ENCODE results near the gene MINK1.
A peak's percentile ranks its signal among the peaks of the same experiment; 100 is the strongest.
"Not testable (repeated sequence)": the region's sequence is repeated elsewhere in the genome, so short reads cannot be mapped to it uniquely, and the experiment has no call there.

The MINK1 gene

DNA sequence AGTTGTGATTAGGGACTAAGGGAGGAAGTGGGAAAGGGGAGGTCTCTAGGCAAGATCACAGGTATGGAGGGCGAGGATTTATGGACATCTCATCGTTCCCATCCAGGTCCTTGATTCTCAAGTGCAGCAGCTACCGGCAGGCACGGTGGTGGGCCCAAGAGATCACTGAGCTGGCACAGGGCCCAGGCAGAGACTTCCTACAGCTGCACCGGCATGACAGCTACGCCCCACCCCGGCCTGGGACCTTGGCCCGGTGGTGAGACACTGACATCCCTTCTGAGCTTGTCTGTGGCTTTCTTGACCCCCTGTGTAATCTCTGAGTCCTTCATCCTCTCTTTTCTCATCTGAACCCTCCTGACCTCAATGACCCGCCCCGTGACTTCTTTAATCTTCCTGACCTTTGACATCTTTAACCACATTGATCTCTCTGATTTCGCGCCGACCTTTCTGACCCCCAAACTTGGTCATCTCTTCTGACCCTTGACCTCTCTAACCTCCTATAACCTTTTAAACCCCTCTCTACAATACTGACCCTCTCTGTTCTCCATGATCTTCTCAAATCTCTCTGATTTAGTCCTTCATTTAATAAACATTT is 22.3 kb upstream of the MINK1 start:
- no peak for DNase-seq

DNA sequence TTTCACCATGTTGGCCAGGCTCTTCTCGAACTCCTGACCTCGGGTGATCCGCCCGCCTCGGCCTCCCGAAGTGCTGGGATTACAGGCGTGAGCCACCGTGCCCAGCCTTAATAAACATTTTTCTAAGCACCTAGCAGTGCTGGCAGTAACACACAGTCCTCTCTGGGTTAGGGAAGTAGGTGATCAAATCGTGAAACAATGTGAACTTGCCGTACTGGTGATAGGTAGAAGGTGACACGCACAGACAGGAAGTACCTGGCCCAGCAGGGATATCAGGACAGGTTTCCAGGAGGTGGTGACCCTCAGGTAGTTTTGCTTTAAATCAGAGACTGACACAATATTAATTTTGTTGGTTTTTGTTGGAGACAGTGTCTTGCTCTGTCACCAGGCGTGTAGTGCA is 21.7 kb upstream of the MINK1 start:
- no peak for DNase-seq

DNA sequence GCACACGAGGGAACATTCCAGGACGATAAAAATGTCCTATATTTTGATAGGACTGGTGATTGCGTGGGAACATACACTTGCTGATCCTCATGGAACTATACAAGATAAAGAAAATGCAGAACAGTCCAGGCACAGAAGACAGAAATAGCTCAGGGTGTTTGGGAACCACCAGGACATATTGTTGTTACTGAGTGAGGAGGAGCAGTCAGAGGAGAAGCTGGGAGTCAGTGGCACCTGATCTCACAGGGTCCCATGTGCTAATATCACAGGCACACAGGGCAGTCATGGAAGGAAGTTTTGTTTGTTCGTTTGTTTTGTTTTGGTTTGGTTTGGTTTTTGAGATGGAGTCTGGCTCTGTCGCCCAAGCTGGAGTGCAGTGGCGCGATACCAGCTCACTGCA is 20.4 kb upstream of the MINK1 start:
- DNase-seq, result no peak

DNA sequence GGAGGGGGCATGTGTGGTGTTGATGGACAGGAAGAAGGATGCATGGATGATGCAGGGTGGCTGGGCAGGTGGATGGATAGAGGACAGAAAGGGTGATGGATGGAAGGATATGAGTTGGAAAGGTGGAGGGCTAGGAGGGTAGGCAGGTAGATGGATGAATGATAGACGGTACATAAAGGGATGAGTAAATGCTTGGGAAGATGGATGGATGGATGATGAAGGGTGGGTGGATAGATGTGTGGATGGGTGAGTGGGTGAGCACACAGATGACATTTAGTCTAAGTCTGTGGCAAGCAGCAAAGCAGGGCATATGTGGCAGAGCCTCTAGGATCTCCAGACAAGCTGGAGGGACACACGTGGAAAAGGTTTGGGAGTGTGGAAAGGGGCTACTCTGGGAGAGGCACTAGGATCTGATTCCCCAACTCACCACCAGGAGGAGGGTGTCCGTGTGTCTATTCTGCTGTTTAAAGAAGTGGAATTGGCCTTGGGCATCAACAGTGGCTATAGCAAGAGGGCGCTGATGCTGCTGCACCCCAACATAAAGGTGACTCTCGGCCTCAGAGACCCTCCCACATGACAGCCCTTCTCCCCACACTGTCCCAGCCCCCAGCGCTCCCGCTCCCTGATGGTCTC is 18.0 kb upstream of the MINK1 start:
- DNase-seq, result no peak

DNA sequence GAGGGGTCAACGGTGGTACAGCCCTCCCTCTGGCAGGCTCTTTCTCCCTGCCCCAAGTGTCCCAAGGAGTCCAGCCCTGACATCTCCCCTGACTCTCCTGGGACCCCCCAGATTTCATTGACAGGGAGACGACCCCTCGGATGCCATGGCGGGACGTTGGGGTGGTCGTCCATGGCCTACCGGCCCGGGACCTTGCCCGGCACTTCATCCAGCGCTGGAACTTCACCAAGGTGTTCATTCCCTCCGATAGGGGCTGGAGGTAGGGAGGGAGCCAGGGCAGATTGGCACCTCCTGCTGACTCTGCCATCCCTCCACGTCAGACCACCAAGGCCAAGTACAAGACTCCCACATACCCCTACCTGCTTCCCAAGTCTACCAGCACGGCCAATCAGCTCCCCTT is 16.3 kb upstream of the MINK1 start:
- no peak for DNase-seq

DNA sequence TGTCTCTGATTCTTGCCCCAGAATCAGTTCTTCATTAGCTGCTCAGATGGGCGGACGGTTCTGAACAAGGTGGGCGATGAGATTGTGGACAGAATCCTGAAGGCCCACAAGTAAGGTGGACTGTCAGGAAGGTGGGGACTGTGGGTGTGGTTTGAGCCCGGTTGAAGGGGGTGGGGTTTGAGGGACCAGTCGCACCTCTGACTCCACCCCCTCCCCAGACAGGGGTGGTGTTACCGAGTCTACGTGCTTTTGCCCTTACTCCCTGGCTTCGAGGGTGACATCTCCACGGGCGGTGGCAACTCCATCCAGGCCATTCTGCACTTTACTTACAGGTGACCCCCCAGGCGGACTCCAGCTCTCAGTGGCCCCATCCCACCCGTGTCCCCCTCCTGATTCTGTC is 14.9 kb upstream of the MINK1 start:
- no peak for DNase-seq

DNA sequence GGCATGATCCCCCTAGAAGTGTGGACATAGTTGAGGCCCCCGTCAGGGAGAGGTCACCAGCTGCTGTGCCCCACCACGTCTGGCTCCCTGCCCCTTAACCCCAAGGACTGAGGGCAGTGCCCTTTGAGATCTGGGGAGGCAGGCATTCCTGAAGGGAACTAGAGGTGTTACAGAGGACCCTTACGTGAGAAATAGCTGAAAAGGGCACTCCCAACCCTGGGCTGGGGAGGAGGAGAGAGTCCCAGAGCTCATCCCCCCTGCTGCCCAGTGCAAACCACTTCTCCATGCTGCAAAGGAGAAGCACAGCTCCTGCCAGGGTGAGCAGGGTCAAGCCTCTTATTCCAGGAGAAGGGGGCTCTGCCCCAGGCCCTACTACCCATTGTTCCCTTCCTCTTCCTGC is 10.3 kb upstream of the MINK1 start:
- no peak for DNase-seq

DNA sequence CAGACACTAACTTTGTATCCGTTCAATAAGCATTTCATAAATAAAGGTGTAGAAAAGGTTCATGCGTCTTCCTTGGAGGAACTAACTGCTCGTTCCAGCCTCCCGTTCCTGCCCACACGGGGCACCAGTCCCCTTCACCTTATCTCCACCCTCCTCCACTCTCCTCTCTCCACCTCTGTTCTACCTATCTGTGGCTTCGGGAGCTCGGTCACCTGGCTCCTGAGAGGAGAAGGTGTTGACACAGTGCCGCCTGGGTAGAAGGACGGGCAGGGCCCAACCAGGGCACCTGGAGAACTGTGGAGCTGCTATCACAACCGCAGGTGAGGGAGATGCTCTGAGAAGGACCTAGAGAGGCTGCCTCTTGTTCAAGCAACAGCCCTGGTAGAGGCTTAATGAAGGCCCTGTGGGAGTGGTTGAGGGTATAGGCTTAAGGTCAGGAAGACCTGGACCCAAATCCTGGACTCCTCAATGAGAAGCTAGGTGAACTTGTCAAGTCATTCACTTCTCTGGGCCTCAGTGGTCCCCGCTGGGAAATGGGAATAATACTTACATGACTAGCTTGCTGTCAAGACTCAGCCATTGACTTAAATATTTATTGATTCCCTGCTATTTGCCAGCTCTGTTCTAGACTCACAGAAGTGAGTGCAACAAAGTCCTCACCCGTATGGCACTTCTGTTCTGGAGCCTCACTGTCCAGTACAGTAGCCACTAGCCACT is 9.6 kb upstream of the MINK1 start:
- no peak for DNase-seq

DNA sequence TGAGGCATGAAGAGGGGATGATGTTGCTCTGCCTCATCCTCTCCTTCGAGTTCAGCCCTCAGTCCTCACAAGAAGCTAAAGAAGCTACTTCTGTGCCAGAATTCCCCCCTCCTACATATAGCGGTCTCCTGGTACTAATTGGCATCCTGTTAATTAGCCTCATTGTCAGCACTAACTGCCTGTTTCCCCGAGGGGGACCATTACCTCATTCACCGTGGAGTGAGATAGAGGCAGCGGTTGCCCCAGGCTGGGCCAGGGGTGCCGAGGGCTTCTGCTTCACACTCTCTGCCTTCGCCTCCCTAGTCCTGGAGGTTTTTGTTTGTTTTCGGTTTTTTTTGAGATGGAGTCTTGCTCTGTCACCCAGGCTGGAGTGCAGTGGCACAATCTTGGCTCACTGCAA is 5.7 kb upstream of the MINK1 start:
- no peak for DNase-seq

DNA sequence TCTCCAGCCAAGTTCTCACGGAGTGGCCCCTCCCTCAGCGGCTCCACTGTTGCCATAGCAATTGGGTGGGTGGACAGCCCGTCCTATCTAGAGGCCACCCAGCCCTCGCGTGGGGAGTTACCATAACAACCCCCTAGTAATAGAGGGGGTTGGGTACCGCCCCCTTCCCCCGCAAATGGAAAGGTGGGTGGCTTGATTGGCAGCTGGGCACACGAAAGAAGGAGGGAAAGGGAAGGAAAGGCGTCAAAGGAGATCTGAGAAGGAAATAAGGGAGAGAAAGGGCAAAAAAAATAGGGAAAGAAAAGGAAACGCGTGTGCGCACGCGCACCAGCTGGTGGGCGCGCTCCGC is 337 bp upstream of the MINK1 start:
- DNase-seq, result not testable (repeated sequence)

DNA sequence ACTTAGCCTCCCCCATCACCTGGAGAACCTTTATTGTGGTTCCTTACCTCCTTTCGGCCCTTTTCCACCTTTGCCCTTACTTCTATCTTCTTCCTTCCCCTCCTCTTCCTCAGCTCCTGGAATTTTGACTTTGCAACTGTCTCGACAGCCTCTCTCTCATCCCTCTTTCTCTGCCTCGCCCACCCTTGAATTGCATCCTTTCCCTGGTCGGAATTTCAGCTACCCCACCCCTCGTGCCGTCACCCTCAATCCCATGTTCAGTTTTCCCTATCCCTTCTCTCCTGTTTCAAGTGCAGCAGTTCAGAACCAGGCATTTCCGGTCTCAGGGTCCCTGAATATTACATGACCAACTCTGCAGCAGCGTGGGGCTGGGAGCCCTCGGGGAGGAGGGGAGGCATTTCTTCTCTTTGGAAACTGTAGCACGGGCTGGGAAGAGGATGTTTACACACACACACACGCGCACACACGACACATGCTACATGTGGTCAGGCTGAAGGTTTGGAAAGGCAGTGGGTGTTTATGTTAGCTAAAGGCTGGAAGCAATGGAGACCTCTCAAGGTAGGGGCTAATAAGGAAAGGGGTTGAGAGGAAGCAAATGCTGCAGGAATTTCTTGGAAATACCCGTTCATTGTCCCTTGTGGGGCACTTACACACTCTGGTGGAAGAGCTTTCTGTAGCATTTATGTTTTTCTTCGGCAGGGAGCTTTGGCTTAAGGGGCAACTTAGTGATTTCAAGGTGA is 971 bp downstream of the MINK1 start:
- peak in 10 of 56 donors; percentile 13 to 48 (median 28) for DNase-seq

DNA sequence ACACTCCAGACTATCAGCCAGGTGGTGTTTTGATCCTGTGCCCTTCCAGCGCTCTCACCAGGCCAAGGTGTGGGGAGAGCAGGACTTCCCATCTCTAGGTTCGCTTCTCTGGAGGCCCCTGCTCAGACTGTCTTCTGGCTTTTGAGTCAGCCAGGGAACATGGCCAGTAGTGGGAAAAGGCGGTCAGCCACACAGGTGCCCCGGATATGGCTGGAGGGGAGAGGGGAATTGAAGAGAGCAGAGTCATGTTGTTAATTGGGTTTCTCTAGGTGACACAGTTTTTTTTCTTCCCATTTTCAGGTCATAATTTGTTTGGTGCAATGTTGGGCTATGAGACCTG is 1.5 kb downstream of the MINK1 start:
- no peak for DNase-seq

DNA sequence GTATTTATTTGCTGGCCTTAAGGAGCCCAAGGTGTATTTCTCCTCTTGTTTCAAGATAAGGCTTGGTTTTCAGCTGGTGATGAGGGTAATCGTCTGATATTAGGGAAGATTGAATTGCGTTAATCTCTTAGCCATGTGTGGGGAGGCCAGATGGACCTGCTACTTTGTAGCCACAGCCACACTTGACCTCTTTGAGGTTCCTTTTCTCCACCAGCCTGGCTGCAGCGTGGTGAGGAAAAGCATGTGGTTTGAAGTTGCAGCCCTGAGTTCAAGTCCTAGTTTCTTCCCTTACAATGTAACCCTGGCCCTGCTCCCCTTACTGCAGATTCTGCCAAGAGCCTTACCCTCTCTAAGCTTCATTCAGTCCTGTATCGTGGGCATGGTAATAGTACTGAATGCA is 3.1 kb downstream of the MINK1 start:
- no peak for DNase-seq

DNA sequence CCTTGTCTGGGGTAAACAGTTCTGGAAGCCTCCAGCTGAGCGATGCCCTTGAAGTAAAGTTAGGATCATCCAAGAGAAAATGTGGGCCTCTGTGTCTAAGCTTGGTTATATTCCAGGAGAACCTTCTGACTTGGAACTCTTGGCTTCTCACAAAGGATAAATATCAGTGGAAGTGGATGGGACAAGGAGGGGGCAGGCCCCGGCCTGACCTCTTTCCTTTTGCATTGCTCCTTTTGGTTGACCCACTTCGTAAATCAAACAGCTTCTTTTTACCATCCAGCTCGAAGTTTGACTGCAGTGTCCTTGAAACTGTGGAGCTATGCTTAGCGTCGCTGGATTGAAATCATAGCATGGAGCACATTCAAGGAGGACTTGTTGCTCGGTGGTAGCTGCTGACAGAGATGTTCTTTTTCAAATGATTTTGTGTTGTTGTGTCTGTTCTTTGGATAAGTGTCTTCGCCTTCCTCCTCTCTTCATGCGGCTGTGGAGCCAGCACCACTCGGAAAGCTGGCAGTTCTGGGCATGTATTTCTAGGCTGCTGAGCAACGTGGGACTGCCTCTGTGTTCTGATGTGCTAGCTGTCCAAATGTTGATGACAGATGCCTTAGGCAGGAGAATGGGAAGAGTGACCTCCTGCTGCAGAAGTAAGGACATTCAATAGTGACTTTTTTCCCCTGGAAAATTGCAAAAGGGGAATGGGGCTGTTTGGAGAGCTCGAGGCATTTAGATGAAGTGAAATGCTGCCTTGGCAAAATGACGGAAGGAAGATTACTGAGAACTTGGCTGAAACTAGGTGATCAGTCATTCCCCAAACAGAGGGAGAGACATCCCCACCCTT is 4.5 kb downstream of the MINK1 start:
- peak in 23 of 56 donors; percentile 11 to 62 (median 36) for DNase-seq

DNA sequence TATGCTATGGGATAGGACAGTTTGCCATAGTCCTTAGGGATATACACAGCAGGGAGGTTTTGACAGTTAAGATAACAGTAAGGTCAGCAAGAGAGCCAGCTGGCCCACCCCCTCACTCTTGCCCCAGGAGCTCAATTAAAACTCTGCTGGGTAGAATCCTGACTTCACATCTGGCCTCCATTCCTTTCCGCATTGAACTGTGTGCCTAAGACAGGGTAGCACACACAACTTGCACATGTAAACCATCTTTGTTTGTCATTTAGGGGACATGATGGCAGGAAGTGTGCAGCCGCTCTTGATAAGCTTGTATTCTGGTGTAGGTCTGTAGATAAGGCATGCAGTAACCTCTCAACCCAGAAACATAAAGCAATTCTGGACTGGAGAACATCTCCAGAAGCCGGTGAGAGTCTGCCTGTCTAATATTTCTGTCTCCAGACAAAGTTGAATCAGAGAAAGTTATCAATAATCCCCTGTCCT is 5.2 kb downstream of the MINK1 start:
- DNase-seq, result no peak

DNA sequence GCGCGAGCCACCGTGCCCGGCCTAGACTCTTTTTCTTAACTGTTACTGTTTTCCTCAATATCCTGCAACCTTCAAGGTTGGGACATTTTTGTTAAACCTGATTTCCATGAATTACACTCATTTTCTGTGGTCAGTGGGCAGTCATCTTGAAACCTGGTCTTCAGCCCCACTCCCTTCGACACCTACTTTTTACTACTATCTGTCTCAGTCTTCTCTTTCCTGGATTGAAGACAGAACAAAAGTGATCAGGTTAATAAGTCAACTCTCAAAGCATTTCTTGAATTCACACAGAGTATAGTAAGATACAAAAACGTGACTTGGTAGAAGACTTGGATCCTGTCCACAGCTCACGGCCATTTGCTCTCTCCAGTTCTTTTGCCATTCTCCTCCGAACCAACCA is 6.1 kb downstream of the MINK1 start:
- no peak for DNase-seq

DNA sequence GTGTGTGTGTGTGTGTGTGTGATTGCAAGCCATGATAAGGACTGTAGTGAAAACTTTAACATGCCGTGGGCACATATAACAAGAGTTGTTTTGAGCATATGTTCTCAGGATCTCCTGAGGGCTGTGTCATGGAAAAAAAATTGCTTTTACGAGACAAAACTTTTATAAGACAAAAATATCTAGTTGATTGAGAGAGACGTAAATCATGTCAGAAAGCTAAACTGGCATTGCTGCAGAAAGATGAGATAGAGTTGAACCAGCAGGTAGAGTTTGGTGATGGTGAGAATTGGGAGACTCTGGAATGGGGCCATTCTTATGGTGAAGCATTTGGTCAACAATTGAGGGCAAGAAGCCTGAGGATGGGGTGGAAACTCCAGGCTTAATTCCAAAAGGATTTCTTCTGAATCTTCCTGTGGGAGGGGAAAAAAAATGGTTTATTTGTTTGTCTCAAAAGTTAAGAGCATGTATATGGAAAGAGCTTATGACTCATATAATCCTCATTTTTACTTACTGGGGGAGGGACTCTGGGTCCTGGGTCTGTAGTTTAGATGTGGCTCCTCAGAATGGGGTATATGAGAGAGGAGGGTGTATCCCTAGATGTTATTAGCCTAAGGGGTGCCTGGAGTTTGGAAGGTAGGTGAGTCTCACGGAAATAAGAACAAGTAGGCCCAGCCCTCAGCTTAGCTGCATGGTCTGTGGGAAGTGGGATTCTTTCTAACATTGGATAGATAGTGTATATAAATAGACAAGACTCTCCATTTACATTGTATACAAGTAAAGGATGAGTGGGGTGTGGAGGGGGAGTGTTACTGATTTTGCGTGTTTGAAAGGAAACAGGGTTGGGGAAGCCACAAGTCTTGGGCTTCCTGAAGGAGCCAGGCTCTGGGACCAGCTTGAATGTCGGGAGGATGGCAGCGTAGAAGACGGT is 7.1 kb downstream of the MINK1 start:
- DNase-seq, result no peak

DNA sequence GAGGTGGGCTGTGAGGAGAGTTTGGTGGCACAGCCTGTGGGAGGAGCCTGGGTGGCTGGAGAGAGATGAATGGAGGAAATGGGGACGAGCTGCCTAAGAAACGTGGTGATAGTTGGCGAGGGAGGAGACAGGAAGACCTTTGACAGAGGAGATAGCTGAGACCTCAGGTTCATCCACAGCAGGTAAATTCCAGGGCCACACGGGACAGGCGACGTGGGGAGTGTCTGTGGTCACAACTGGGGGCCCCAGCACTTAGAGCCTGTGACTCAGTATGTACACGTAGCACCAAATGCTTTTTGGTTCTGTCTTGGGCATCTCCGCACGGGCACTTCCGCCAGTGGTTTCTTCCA is 7.7 kb downstream of the MINK1 start:
- DNase-seq, result no peak

DNA sequence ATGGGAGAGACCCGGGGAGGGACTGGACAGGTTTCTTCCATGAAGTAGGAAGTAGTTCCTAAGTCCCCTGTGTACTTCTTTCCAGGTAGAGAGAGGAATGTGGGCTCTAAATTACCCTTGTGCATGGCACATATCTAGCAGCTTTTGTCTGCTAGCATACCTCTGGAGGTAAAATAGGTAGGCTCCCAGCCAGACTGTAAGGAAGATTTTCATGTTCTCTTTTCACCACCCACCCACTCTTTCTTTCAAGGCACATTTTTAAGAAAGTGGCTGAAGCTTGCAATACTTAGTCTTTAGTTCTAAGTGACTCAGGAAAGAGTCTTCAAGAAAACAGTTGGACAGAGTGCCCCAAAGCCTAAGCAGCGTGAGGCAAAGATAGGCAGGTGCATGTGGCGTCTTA is 9.2 kb downstream of the MINK1 start:
- DNase-seq, result no peak

DNA sequence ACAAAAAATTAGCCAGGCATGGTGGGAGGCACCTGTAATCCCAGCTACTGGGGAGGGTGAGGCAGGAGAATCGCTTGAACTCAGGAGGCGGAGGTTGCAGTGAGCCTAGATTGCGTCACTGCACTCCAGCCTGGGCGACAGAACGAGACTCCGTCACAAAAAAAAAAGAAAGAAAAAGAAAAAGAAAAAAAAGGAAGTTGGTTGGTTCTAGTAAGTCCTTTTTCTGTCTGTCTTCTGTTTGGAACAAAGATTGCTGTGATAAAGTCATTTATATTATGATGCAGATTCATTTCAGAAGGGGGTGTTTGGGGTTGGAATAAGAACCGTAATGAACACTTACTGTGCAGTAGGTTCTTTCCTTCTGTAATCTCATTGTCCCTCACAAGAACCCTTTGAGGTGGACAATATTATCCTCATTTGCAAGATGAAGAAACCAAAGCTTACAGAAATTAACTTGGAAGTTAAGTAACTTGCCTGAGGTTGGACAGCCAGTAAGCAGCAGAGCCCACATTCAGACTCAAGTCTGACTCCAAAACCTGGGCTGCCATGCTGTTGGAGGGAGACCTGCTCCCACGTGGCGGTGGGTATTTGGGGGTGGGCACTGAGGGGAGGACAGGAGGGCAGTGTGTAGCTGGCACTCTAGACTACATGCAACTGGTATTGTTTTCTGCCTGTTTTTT is 10.3 kb downstream of the MINK1 start:
- no peak for DNase-seq

Measured in amygdala (tissue), 56 donors.